SU-DHL-6 (cell line): Measurements from ENCODE around the gene TOGARAM2.

Source experiments
- EZH2phosphoT487 ChIP-seq: fragments of 200-600 bp; sonication (generic), shearing (Covaris generic); conservative IDR thresholded peaks from 2 replicates; pipeline ENCODE4 v1.6.1; 2018; ENCODE audit warnings: mild to moderate bottlenecking, antibody characterized with exemption, low read length, moderate library complexity, mixed read lengths
- TF ChIP-seq, protein P1 (sequence below): fragments of 200-600 bp; sonication (generic); IDR thresholded peaks from one replicate; pipeline ENCODE4 v1.5.1; 2017; ENCODE audit warnings: antibody characterized with exemption, mild to moderate bottlenecking, low read length, moderate library complexity; ENCODE audit not compliant: insufficient read depth, poor library complexity, severe bottlenecking

DNA sequence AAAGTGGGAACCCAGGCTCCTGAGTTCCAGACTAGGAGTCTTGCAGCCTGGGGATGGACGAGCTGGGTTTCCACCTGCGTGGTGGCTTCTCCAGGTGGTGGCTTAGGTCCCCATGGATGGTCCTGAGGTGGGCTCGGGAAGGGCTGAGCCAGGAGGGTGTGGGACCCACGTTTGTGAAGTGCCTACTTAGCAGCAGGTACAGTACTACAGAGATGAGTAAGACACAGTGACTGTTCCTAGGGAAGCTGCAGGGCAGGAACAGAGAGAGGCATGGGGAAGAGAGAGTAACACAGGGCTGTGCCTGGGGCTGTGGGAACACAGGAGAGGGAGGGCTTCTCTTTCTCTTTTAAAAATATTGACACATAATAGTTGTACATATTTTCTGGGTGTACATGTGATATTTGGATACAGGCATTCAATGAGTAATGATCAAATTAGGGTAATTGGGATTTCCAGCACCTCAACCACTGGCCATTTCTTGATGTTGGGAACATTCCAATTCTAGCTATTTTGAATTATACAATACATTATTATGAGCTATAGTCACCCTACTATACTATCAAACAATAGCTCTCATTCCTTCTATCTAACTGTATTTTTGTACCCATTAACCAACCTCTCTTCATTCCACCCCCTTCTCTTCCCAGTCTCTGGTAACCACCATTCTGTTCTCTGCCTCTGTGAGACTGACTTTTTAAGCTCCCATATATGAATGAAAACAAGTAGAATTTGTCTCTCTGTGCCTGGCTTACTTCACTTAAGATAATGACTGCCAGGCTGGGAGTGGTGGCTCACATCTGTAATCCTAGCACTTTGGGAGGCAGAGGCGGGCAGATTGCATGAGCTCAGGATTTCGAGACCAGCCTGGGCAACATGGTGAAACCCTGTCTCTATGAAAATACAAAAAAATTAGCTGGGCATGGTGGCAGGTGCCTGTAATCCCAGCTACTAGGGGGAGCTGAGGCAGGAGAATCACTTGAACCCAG is 15.0 kb downstream of the TOGARAM2 start:
- TF ChIP-seq, protein P1, sequence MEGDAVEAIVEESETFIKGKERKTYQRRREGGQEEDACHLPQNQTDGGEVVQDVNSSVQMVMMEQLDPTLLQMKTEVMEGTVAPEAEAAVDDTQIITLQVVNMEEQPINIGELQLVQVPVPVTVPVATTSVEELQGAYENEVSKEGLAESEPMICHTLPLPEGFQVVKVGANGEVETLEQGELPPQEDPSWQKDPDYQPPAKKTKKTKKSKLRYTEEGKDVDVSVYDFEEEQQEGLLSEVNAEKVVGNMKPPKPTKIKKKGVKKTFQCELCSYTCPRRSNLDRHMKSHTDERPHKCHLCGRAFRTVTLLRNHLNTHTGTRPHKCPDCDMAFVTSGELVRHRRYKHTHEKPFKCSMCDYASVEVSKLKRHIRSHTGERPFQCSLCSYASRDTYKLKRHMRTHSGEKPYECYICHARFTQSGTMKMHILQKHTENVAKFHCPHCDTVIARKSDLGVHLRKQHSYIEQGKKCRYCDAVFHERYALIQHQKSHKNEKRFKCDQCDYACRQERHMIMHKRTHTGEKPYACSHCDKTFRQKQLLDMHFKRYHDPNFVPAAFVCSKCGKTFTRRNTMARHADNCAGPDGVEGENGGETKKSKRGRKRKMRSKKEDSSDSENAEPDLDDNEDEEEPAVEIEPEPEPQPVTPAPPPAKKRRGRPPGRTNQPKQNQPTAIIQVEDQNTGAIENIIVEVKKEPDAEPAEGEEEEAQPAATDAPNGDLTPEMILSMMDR = no peak
- no peak for TF ChIP-seq EZH2phosphoT487
